Endothelial cell of umbilical vein (primary cell): ENCODE measurements around the gene GPR176. TPM values are rescaled to one million over a fixed set of nuclear protein-coding genes. Genes with fewer than 3 reads are reported as not detected.

Source experiments
- BruUV-seq: library from RNA; stranded (reverse); fragments of 400-500 nt; replicated peaks from 2 replicates; lab custom pipeline; 2021; lab: Mats Ljungman, UMichigan
- CTCF ChIA-PET: fragments of 300-600, 350-600 bp; sonication (Branson Sonifier 250); formaldehyde crosslinking; loops from one replicate; lab custom pipeline; 2021; ENCODE audit warnings: antibody characterized with exemption, inconsistent platforms; lab: Charles Lee
- POLR2A ChIA-PET: fragments of 300-600, 350-600 bp; sonication (Branson Sonifier 250); formaldehyde crosslinking; loops from one replicate; lab custom pipeline; 2021; ENCODE audit warnings: antibody characterized with exemption, inconsistent platforms; lab: Charles Lee
- DNase-seq: peaks from one replicate; pipeline ENCODE4 v3.0.0-alpha.2; 2011; ENCODE audit warnings: low read depth, low spot score
- FAIRE-seq: peaks from 2 replicates; lab custom pipeline; 2011; peaks lifted over from hg19 to GRCh38; lab: Jason Lieb, UNC
- H2AFZ ChIP-seq: 2 replicates; pipeline ENCODE4 v1.6.0; 2012; ENCODE audit warnings: low read depth, low read length, control low read depth, inconsistent platforms
- H3K27ac ChIP-seq: 2 replicates; pipeline ENCODE4 v1.5.1; 2011; ENCODE audit warnings: low read depth, mild to moderate bottlenecking, control low read depth, low read length, moderate library complexity; ENCODE audit not compliant: insufficient read depth
- H3K27me3 ChIP-seq, 2 experiments: 2 replicates each; pipeline versions ENCODE4 v1.6.0 to v1.6.1; 2011; ENCODE audit warnings: low read length in 2 of 2, mixed read lengths in 1 of 2; ENCODE audit not compliant: control insufficient read depth in 2 of 2, insufficient read depth in 2 of 2
- H3K36me3 ChIP-seq, 2 experiments: 2 replicates in 1 of 2; 3 replicates in 1 of 2; pipeline ENCODE4 v1.5.1; 2011; ENCODE audit warnings: low read length in 2 of 2, mild to moderate bottlenecking in 1 of 2, moderate library complexity in 1 of 2; ENCODE audit not compliant: control insufficient read depth in 2 of 2, insufficient read depth in 2 of 2; ENCODE audit errors: extremely low read depth in 1 of 2
- H3K4me1 ChIP-seq: 3 replicates; pipeline ENCODE4 v1.5.1; 2011; ENCODE audit warnings: mild to moderate bottlenecking, low read length; ENCODE audit not compliant: control insufficient read depth, insufficient read depth; ENCODE audit errors: extremely low read depth
- H3K4me2 ChIP-seq: 2 replicates; pipeline ENCODE4 v1.6.1; 2011; ENCODE audit warnings: low read length, control low read depth, mixed read lengths; ENCODE audit not compliant: insufficient read depth
- H3K4me3 ChIP-seq, 3 experiments: fragments of 200-600 bp in 1 of 3; sonication (generic), shearing (Covaris generic) in 1 of 3; replicated peaks in 1 of 3; 2 replicates each; pipeline ENCODE4 v1.5.1; 2011 to 2016; ENCODE audit warnings: control low read depth in 3 of 3, low read length in 3 of 3, mild to moderate bottlenecking in 2 of 3, inconsistent platforms in 1 of 3, low read depth in 1 of 3, moderate library complexity in 1 of 3; ENCODE audit not compliant: insufficient read depth in 1 of 3
- H3K79me2 ChIP-seq: 2 replicates; pipeline ENCODE4 v1.6.0; 2012; ENCODE audit warnings: low read length, inconsistent platforms; ENCODE audit not compliant: control insufficient read depth, insufficient read depth
- H3K9ac ChIP-seq: replicated peaks from 2 replicates; pipeline ENCODE3; 2011; ENCODE audit warnings: low read length, control low read depth; ENCODE audit not compliant: insufficient read depth; ENCODE audit errors: extremely low read depth
- H3K9me1 ChIP-seq: replicated peaks from 3 replicates; pipeline ENCODE4 v1.6.0; 2011; ENCODE audit warnings: mild to moderate bottlenecking, low read length; ENCODE audit not compliant: control insufficient read depth, insufficient read depth; ENCODE audit errors: extremely low read depth
- H3K9me3 ChIP-seq: replicated peaks from 2 replicates; pipeline ENCODE4 v1.5.1; 2012; ENCODE audit warnings: low read length, inconsistent platforms; ENCODE audit not compliant: control insufficient read depth, insufficient read depth
- H4K20me1 ChIP-seq: replicated peaks from 2 replicates; pipeline ENCODE3; 2011; ENCODE audit warnings: mild to moderate bottlenecking, low read length; ENCODE audit not compliant: control insufficient read depth, insufficient read depth; ENCODE audit errors: extremely low read depth
- EZH2 ChIP-seq: IDR thresholded peaks from 2 replicates; pipeline ENCODE4 v1.6.1; 2012; ENCODE audit warnings: borderline replicate concordance, low read depth, mild to moderate bottlenecking, moderate library complexity, low read length, inconsistent platforms; ENCODE audit not compliant: severe bottlenecking
- FOS ChIP-seq: IDR thresholded peaks from 2 replicates; pipeline ENCODE4 v1.6.1; 2011; ENCODE audit warnings: mild to moderate bottlenecking, low read length, moderate library complexity, borderline replicate concordance; ENCODE audit not compliant: insufficient read depth
- GATA2 ChIP-seq: IDR thresholded peaks from 2 replicates; pipeline ENCODE4 v1.7.0; 2011; ENCODE audit warnings: low read depth, mild to moderate bottlenecking, moderate library complexity, mixed read lengths, low read length; ENCODE audit not compliant: insufficient read length, insufficient read depth
- JUN ChIP-seq: IDR thresholded peaks from 2 replicates; pipeline ENCODE4 v1.6.1; 2011; ENCODE audit warnings: borderline replicate concordance, low read depth; ENCODE audit not compliant: insufficient read length, insufficient read depth
- MYC ChIP-seq: IDR thresholded peaks from one replicate; pipeline ENCODE4 v1.6.1; 2011; ENCODE audit warnings: mild to moderate bottlenecking, low read depth, low read length
- POLR2A ChIP-seq: IDR thresholded peaks from 2 replicates; pipeline ENCODE4 v1.6.1; 2012; ENCODE audit warnings: low read depth, mild to moderate bottlenecking, control low read depth, low read length
- POLR2AphosphoS5 ChIP-seq: IDR thresholded peaks from 2 replicates; pipeline ENCODE4 v1.6.1; 2012; ENCODE audit warnings: low read depth, mild to moderate bottlenecking, control low read depth, low read length, moderate library complexity; ENCODE audit not compliant: insufficient read depth
- dilution Hi-C: fragments of 300-500 bp; cut with MboI; formaldehyde crosslinking; loops from one replicate; pipeline ENCODE4 v1.15.0; 2019; ENCODE audit warnings: low sequenced_read_pairs; ENCODE audit not compliant: extremely low pct_ligation_motif_present
- intact Hi-C: fragments of 100-400 bp; cut with micrococcal nuclease; formaldehyde crosslinking; loops from one replicate; pipeline ENCODE4 v1.10.0; 2022
- polyA plus RNA-seq, 4 experiments: library from polyadenylated mRNA; depleted of rRNA in 3 of 4; stranded (reverse) in 3 of 4; unstranded in 1 of 4; fragments of >200 nt; gene quantifications; 2 replicates each; pipeline versions ENCODE4 v1.2.1 to v1.2.3, GENCODE V29; 2011 to 2012; ENCODE audit warnings: missing spikeins in 1 of 4
- total RNA-seq: library from RNA; stranded (reverse); gene quantifications from 2 replicates; pipeline ENCODE4 v1.2.3, GENCODE V29; 2021
- TF ChIP-seq, protein P1 (sequence below), 2 donors: IDR thresholded peaks; 1 replicate in 1 of 2; 2 replicates in 1 of 2; pipeline ENCODE4 v1.5.1; 2011; ENCODE audit warnings: low read length in 2 of 2, mild to moderate bottlenecking in 2 of 2, moderate library complexity in 2 of 2, control low read depth in 1 of 2, inconsistent platforms in 1 of 2, low read depth in 1 of 2; ENCODE audit not compliant: insufficient read depth in 1 of 2; ENCODE audit errors: extremely low read depth in 1 of 2
- TF ChIP-seq, protein P2 (sequence below): IDR thresholded peaks from 2 replicates; pipeline ENCODE4 v1.6.1; 2011; ENCODE audit not compliant: insufficient read depth, insufficient read length

GPR176 gene
- total and polyA plus RNA-seq, 2 donors (not counting 3 experiments of a cell fraction or from before 2014, with no cell fraction given) = 35.3 to 68.7 TPM

DNA sequence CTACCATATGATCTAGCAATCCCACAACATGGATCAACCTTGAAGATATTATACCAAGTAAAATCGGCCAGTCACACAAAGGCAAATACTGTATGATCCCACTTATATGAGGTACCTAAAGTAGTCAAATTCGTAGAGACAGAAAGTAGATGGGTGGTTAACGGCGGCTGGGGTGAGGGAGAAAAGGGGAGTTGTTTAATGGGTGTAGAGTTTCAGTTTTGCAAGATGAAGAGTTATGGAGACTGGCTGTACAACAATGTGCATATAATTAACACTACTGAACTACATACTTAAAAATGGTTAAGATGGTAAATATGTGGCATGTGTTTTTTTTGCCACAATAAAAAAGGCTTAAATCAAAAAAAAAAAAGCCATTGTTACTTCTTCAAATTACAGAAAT is 60.4 kb downstream of the GPR176 start:
- Histone ChIP-seq H3K27me3 (no peaks in the 10 kb centered on the region), H3K27ac (no peak overlapping the region), H3K9ac (no peak overlapping the region), H3K36me3 (no peaks in the 10 kb centered on the region), H3K4me2 (no peak overlapping the region), H3K9me3 (no peaks in the 10 kb centered on the region), H4K20me1 (no peaks in the 10 kb centered on the region), H3K9me1 (no peaks in the 10 kb centered on the region), H3K4me3 (no peak overlapping the region), H3K4me1 (peaks cover 5% of the 10 kb centered on the region), H3K79me2 (peaks cover 8% of the 10 kb centered on the region), H2AFZ (no peak overlapping the region)
- dilution Hi-C loops (no loop called here), intact Hi-C loops (no loop called here)
- no TSS peak for BruUV-seq
- ChIA-PET CTCF (no interaction called here), POLR2A (no interaction called here)
- no peak for FAIRE-seq
- DNase-seq = no peak
- TF ChIP-seq, protein P1, sequence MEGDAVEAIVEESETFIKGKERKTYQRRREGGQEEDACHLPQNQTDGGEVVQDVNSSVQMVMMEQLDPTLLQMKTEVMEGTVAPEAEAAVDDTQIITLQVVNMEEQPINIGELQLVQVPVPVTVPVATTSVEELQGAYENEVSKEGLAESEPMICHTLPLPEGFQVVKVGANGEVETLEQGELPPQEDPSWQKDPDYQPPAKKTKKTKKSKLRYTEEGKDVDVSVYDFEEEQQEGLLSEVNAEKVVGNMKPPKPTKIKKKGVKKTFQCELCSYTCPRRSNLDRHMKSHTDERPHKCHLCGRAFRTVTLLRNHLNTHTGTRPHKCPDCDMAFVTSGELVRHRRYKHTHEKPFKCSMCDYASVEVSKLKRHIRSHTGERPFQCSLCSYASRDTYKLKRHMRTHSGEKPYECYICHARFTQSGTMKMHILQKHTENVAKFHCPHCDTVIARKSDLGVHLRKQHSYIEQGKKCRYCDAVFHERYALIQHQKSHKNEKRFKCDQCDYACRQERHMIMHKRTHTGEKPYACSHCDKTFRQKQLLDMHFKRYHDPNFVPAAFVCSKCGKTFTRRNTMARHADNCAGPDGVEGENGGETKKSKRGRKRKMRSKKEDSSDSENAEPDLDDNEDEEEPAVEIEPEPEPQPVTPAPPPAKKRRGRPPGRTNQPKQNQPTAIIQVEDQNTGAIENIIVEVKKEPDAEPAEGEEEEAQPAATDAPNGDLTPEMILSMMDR (IDR thresholded peaks at IDR 0.05; ENCODE audit: extremely low read depth in 1 of 2, insufficient read depth in 1 of 2, low read depth in 1 of 2, low read length in 2 of 2) = no peak
- TF ChIP-seq POLR2AphosphoS5 (no peak), JUN (no peak), FOS (no peak), POLR2A (no peak), MYC (no peak), EZH2 (no peak), GATA2 (no peak)
- TF ChIP-seq, protein P2, sequence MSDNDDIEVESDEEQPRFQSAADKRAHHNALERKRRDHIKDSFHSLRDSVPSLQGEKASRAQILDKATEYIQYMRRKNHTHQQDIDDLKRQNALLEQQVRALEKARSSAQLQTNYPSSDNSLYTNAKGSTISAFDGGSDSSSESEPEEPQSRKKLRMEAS = no peak
